Activated CD4-positive, alpha-beta T cell treated with anti-CD3 and anti-CD28 coated beads for 36 hours (primary cell): Measurements from ENCODE around the gene NETO2. TPM values are rescaled to one million over a fixed set of nuclear protein-coding genes. Genes with fewer than 3 reads are reported as not detected.

Experiments
- total RNA-seq, 2 experiments: library from RNA; stranded (reverse); gene quantifications; one replicate each; pipeline ENCODE4 v1.2.3, GENCODE V29; 2021

NETO2 gene
- total RNA-seq, 2 experiments from 2014 or later = 4.4 to 5.7 TPM

Other genes with a start within 250 kb of the NETO2 start
- 10 to 100 TPM; 57.2 to 71.2 TPM for gene DNAJA2, start 170.3 kb downstream of the NETO2 start, total RNA-seq